Measurements from ENCODE around the gene YPEL5. TPM values are rescaled to one million over a fixed set of nuclear protein-coding genes. Genes with fewer than 3 reads are reported as not detected.

YPEL5 gene
- total RNA-seq, 1 donor from 2014 or later, result 71.5 TPM

DNA sequence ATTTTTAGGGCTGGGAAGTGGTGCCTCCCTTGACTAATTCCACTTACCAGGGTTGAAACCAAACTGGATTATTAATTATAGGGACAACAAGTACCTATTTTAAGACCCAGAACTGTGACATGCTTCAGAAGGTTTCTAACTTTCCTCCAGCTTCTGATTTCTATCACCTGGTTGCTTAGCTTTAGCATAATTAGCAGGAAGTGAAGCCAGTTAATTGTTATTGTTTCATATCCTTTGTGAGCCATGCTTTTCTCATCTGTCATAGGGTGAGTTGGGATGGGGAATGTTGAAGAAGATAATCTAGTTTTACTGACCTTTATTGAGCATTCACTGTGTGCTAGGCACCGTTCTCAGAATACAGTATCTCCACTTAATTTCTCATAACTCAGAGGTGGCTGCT lies 3.2 kb downstream of the YPEL5 start:
- H3K27ac Mint-ChIP-seq (ENCODE audit: unreplicated experiment), result no peak overlapping the region

GRCh38 chr2:30150786-30151185 lies 4.0 kb downstream of the YPEL5 start:
- no peak for DNase-seq
- peaks cover 10% of the 10 kb centered on the region for H3K9me3 Mint-ChIP-seq (ENCODE audit: unreplicated experiment)
- H3K27me3 Mint-ChIP-seq (ENCODE audit: unreplicated experiment), result peaks cover 4% of the 10 kb centered on the region
- no peak overlapping the region for H3K27ac Mint-ChIP-seq (ENCODE audit: unreplicated experiment)
- peaks cover 21% of the 10 kb centered on the region for H3K4me1 Mint-ChIP-seq (ENCODE audit: low read depth, unreplicated experiment)
- H3K36me3 Mint-ChIP-seq (ENCODE audit: unreplicated experiment), result no peaks in the 10 kb centered on the region
- H3K4me3 Mint-ChIP-seq (ENCODE audit: unreplicated experiment), result no peak overlapping the region
- no peak for TF ChIP-seq CTCF (IDR thresholded peaks at IDR 0.05; ENCODE audit: partially characterized antibody, unreplicated experiment)

More for the DNA sequence above, 3.2 kb downstream of the YPEL5 start:
- no peak for TF ChIP-seq CTCF (IDR thresholded peaks at IDR 0.05; ENCODE audit: partially characterized antibody, unreplicated experiment)
- Mint-ChIP-seq H3K4me1 (ENCODE audit: low read depth, unreplicated experiment) (peaks cover 23% of the 10 kb centered on the region), H3K27me3 (ENCODE audit: unreplicated experiment) (peaks cover 5% of the 10 kb centered on the region), H3K4me3 (ENCODE audit: unreplicated experiment) (no peak overlapping the region), H3K9me3 (ENCODE audit: unreplicated experiment) (peaks cover 10% of the 10 kb centered on the region), H3K36me3 (ENCODE audit: unreplicated experiment) (no peaks in the 10 kb centered on the region)
- DNase-seq, result no peak

DNA sequence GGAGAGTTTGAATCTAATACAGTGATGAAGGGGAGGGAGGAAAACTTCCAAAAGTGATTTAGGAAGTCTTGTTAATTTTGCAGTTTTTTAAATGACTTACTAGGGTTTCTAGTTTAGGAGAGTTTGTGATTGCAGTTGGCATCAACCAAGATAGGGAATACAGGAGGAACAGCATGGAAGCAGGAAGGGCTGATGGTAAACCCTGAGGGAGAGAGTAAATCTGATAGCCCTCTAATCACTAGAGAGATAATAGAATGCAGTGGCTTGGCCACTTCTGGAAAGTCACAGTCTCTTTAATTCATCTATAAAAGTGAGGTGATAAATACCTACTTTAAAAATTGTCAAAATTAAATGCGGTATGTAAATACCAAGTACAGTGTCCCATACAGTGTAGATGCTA lies 5.6 kb downstream of the YPEL5 start:
- no peak overlapping the region for H3K27ac Mint-ChIP-seq (ENCODE audit: unreplicated experiment)
- H3K4me3 Mint-ChIP-seq (ENCODE audit: unreplicated experiment), result no peak overlapping the region
- TF ChIP-seq CTCF (IDR thresholded peaks at IDR 0.05; ENCODE audit: partially characterized antibody, unreplicated experiment), result no peak
- no peaks in the 10 kb centered on the region for H3K36me3 Mint-ChIP-seq (ENCODE audit: unreplicated experiment)
- DNase-seq, result no peak
- peaks cover 17% of the 10 kb centered on the region for H3K4me1 Mint-ChIP-seq (ENCODE audit: low read depth, unreplicated experiment)
- peaks cover 4% of the 10 kb centered on the region for H3K27me3 Mint-ChIP-seq (ENCODE audit: unreplicated experiment)
- H3K9me3 Mint-ChIP-seq (ENCODE audit: unreplicated experiment), result peaks cover 4% of the 10 kb centered on the region

DNA sequence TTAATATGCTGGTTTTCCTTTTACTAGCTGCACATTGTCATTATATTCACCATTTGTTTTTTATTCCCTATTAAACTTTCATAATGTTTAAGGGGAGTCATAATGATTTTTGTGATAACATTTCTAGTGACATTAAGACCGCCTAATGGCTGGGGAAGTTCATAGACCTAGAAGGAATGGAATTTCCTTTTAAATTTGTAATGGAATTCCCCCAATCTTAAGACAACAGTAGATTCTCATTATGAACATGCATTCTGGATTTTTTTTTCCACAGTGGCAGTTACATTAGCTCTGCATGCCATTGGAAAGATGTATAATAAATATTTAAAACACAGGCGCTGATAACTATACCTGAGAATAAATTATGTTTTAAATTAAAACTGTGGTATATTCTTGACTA lies 8.4 kb downstream of the YPEL5 start:
- H3K27ac Mint-ChIP-seq (ENCODE audit: unreplicated experiment), result no peak overlapping the region
- H3K27me3 Mint-ChIP-seq (ENCODE audit: unreplicated experiment), result no peaks in the 10 kb centered on the region
- no peak overlapping the region for H3K4me3 Mint-ChIP-seq (ENCODE audit: unreplicated experiment)
- TF ChIP-seq CTCF (IDR thresholded peaks at IDR 0.05; ENCODE audit: partially characterized antibody, unreplicated experiment), result no peak
- no peaks in the 10 kb centered on the region for H3K9me3 Mint-ChIP-seq (ENCODE audit: unreplicated experiment)
- no peak for DNase-seq
- H3K36me3 Mint-ChIP-seq (ENCODE audit: unreplicated experiment), result no peaks in the 10 kb centered on the region
- peaks cover 3% of the 10 kb centered on the region for H3K4me1 Mint-ChIP-seq (ENCODE audit: low read depth, unreplicated experiment)

GRCh38 chr2:30155889-30156658 lies 9.3 kb downstream of the YPEL5 start:
- H3K4me1 Mint-ChIP-seq (ENCODE audit: low read depth, unreplicated experiment), result peaks cover under 1% of the 10 kb centered on the region
- no peak for TF ChIP-seq CTCF (IDR thresholded peaks at IDR 0.05; ENCODE audit: partially characterized antibody, unreplicated experiment)
- H3K27me3 Mint-ChIP-seq (ENCODE audit: unreplicated experiment), result no peaks in the 10 kb centered on the region
- no peak overlapping the region for H3K4me3 Mint-ChIP-seq (ENCODE audit: unreplicated experiment)
- H3K9me3 Mint-ChIP-seq (ENCODE audit: unreplicated experiment), result no peaks in the 10 kb centered on the region
- no peaks in the 10 kb centered on the region for H3K36me3 Mint-ChIP-seq (ENCODE audit: unreplicated experiment)
- no peak overlapping the region for H3K27ac Mint-ChIP-seq (ENCODE audit: unreplicated experiment)
- DNase-seq, result no peak

All from glutamatergic neuron (in vitro differentiated cells).